ENCODE results near the gene EVI5L.

EVI5L gene

GRCh38 chr19:7909471-7910067, 79.6 kb downstream of the EVI5L start:
- no peak overlapping the region for H3K27ac ChIP-seq (ENCODE audit: low read length)
- H3K9ac ChIP-seq (ENCODE audit: low read length in 2 of 2) = no peak overlapping the region
- H3K4me1 ChIP-seq (ENCODE audit: control insufficient read depth, insufficient read depth, low read length) = peaks cover 30% of the 10 kb centered on the region
- H3K36me3 ChIP-seq (ENCODE audit: control insufficient read depth in 2 of 2, insufficient read depth in 2 of 2, low read length in 2 of 2) = peaks cover 27 to 30% of the 10 kb centered on the region in 2 donors
- H3K4me3 ChIP-seq (ENCODE audit: low read length in 2 of 2) = no peak overlapping the region
- H3K27me3 ChIP-seq (ENCODE audit: control insufficient read depth in 1 of 2, insufficient read depth in 2 of 2, low read length in 2 of 2) = no peaks in the 10 kb centered on the region
- H3K9me3 ChIP-seq (ENCODE audit: control insufficient read depth in 2 of 2, low read length in 2 of 2) = no peaks in the 10 kb centered on the region

GRCh38 chr19:7910321-7911161, 80.5 kb downstream of the EVI5L start:
- peaks cover 3 to 4% of the 10 kb centered on the region in 2 donors for H3K27me3 ChIP-seq (ENCODE audit: control insufficient read depth in 1 of 2, insufficient read depth in 2 of 2, low read length in 2 of 2)
- H3K4me1 ChIP-seq (ENCODE audit: control insufficient read depth, insufficient read depth, low read length) = peaks cover 21% of the 10 kb centered on the region
- peaks cover 27 to 30% of the 10 kb centered on the region in 2 donors for H3K36me3 ChIP-seq (ENCODE audit: control insufficient read depth in 2 of 2, insufficient read depth in 2 of 2, low read length in 2 of 2)
- no peak overlapping the region for H3K27ac ChIP-seq (ENCODE audit: low read length)
- H3K9ac ChIP-seq (ENCODE audit: low read length in 2 of 2) = no peak overlapping the region
- H3K9me3 ChIP-seq (ENCODE audit: control insufficient read depth in 2 of 2, low read length in 2 of 2) = no peaks in the 10 kb centered on the region
- no peak overlapping the region for H3K4me3 ChIP-seq (ENCODE audit: low read length in 2 of 2)

- Histone ChIP-seq H3K9ac (ENCODE audit: low read length in 2 of 2) (no peak overlapping the region), H3K4me1 (ENCODE audit: control insufficient read depth, insufficient read depth, low read length) (peaks cover 24% of the 10 kb centered on the region), H3K27ac (ENCODE audit: low read length) (no peak overlapping the region), H3K9me3 (ENCODE audit: control insufficient read depth in 2 of 2, low read length in 2 of 2) (no peaks in the 10 kb centered on the region), H3K36me3 (ENCODE audit: control insufficient read depth in 2 of 2, insufficient read depth in 2 of 2, low read length in 2 of 2) (peaks cover 23 to 28% of the 10 kb centered on the region in 2 donors), H3K27me3 (ENCODE audit: control insufficient read depth in 1 of 2, insufficient read depth in 2 of 2, low read length in 2 of 2) (peaks cover 9 to 15% of the 10 kb centered on the region in 2 donors), H3K4me3 (ENCODE audit: low read length in 2 of 2) (no peak overlapping the region)
Observed at GRCh38 chr19:7911508-7912143, 81.6 kb downstream of the EVI5L start.

- Histone ChIP-seq H3K4me3 (ENCODE audit: low read length in 2 of 2) (no peak overlapping the region), H3K9me3 (ENCODE audit: control insufficient read depth in 2 of 2, low read length in 2 of 2) (no peaks in the 10 kb centered on the region), H3K4me1 (ENCODE audit: control insufficient read depth, insufficient read depth, low read length) (peaks cover 28% of the 10 kb centered on the region), H3K27ac (ENCODE audit: low read length) (no peak overlapping the region), H3K9ac (ENCODE audit: low read length in 2 of 2) (no peak overlapping the region), H3K36me3 (ENCODE audit: control insufficient read depth in 2 of 2, insufficient read depth in 2 of 2, low read length in 2 of 2) (peaks cover 23 to 26% of the 10 kb centered on the region in 2 donors), H3K27me3 (ENCODE audit: control insufficient read depth in 1 of 2, insufficient read depth in 2 of 2, low read length in 2 of 2) (peaks cover 12 to 21% of the 10 kb centered on the region in 2 donors)
Observed at GRCh38 chr19:7912144-7912696, 82.2 kb downstream of the EVI5L start.

GRCh38 chr19:7912697-7913564, 82.9 kb downstream of the EVI5L start:
- H3K4me1 ChIP-seq (ENCODE audit: control insufficient read depth, insufficient read depth, low read length) = peaks cover 31% of the 10 kb centered on the region
- H3K36me3 ChIP-seq (ENCODE audit: control insufficient read depth in 2 of 2, insufficient read depth in 2 of 2, low read length in 2 of 2) = peaks cover 23 to 26% of the 10 kb centered on the region in 2 donors
- H3K4me3 ChIP-seq (ENCODE audit: low read length in 2 of 2) = no peak overlapping the region
- H3K9me3 ChIP-seq (ENCODE audit: control insufficient read depth in 2 of 2, low read length in 2 of 2) = no peaks in the 10 kb centered on the region
- no peak overlapping the region for H3K27ac ChIP-seq (ENCODE audit: low read length)
- H3K9ac ChIP-seq (ENCODE audit: low read length in 2 of 2) = no peak overlapping the region
- H3K27me3 ChIP-seq (ENCODE audit: control insufficient read depth in 1 of 2, insufficient read depth in 2 of 2, low read length in 2 of 2) = peaks cover 14 to 28% of the 10 kb centered on the region in 2 donors

GRCh38 chr19:7913652-7914051, 83.6 kb downstream of the EVI5L start:
- Histone ChIP-seq H3K36me3 (ENCODE audit: control insufficient read depth in 2 of 2, insufficient read depth in 2 of 2, low read length in 2 of 2) (peaks cover 23 to 26% of the 10 kb centered on the region in 2 donors), H3K4me1 (ENCODE audit: control insufficient read depth, insufficient read depth, low read length) (peaks cover 27% of the 10 kb centered on the region), H3K27me3 (ENCODE audit: control insufficient read depth in 1 of 2, insufficient read depth in 2 of 2, low read length in 2 of 2) (peaks cover 17 to 33% of the 10 kb centered on the region in 2 donors), H3K4me3 (ENCODE audit: low read length in 2 of 2) (no peak overlapping the region), H3K9me3 (ENCODE audit: control insufficient read depth in 2 of 2, low read length in 2 of 2) (no peaks in the 10 kb centered on the region), H3K9ac (ENCODE audit: low read length in 2 of 2) (no peak overlapping the region), H3K27ac (ENCODE audit: low read length) (no peak overlapping the region)

GRCh38 chr19:7914099-7914498, 84.1 kb downstream of the EVI5L start:
- H3K36me3 ChIP-seq (ENCODE audit: control insufficient read depth in 2 of 2, insufficient read depth in 2 of 2, low read length in 2 of 2) = peaks cover 23 to 26% of the 10 kb centered on the region in 2 donors
- H3K4me3 ChIP-seq (ENCODE audit: low read length in 2 of 2) = no peak overlapping the region
- H3K4me1 ChIP-seq (ENCODE audit: control insufficient read depth, insufficient read depth, low read length) = peaks cover 27% of the 10 kb centered on the region
- H3K9me3 ChIP-seq (ENCODE audit: control insufficient read depth in 2 of 2, low read length in 2 of 2) = no peaks in the 10 kb centered on the region
- H3K9ac ChIP-seq (ENCODE audit: low read length in 2 of 2) = no peak overlapping the region
- peaks cover 20 to 38% of the 10 kb centered on the region in 2 donors for H3K27me3 ChIP-seq (ENCODE audit: control insufficient read depth in 1 of 2, insufficient read depth in 2 of 2, low read length in 2 of 2)
- no peak overlapping the region for H3K27ac ChIP-seq (ENCODE audit: low read length)
